H1 (cell line): ENCODE data around the gene LY6G6F. TPM values are rescaled to one million over a fixed set of nuclear protein-coding genes. Genes with fewer than 3 reads are reported as not detected.

Source experiments
- CHD1 ChIP-seq: IDR thresholded peaks from 2 replicates; pipeline ENCODE4 v1.6.1; 2012; ENCODE audit warnings: low read depth, low read length, improper control_type of control experiment
- EZH2 ChIP-seq: fragments of 200-600 bp; sonication (generic); IDR thresholded peaks from 2 replicates; pipeline ENCODE4 v1.7.1; 2012; ENCODE audit warnings: low read depth, mild to moderate bottlenecking, moderate library complexity, low read length, inconsistent platforms; ENCODE audit not compliant: severe bottlenecking
- RNF2 ChIP-seq: fragments of 200-900, 300-1000 bp; sonication (generic); IDR thresholded peaks from 2 replicates; pipeline ENCODE4 v1.7.1; 2016; ENCODE audit warnings: borderline replicate concordance, low read depth, mild to moderate bottlenecking, antibody characterized with exemption, low read length; ENCODE audit not compliant: poor library complexity, severe bottlenecking; ENCODE audit errors: missing control alignments
- SIX5 ChIP-seq: IDR thresholded peaks from 2 replicates; pipeline ENCODE4 v1.6.1; 2011; ENCODE audit warnings: mild to moderate bottlenecking, low read depth, low read length
- USF2 ChIP-seq: IDR thresholded peaks from 2 replicates; pipeline ENCODE4 v1.6.1; 2011; ENCODE audit warnings: low read length, improper control_type of control experiment
- polyA plus RNA-seq, 7 experiments: library from polyadenylated mRNA; depleted of rRNA in 3 of 7; stranded (reverse) in 5 of 7; unstranded in 2 of 7; fragments of >200 nt in 5 of 7; fragments of 200-250 nt in 2 of 7; gene quantifications; 1 replicate in 5 of 7; 2 replicates in 1 of 7; 4 replicates in 1 of 7; pipeline versions ENCODE4 v1.2.1 to v1.2.3, GENCODE V29; 2011 to 2013; ENCODE audit warnings: missing spikeins in 2 of 7, mixed read lengths in 2 of 7
- total RNA-seq: library from RNA; stranded (reverse); fragmentation: NEBNext Ultra II Directional; extraction: Animal tissue kit (Norgen Biotek cat#: 25700); gene quantifications from 2 replicates; pipeline ENCODE4 v1.2.1, GENCODE V29; 2021

The LY6G6F gene
- total and polyA plus RNA-seq, 2 of the 8 experiments (the other 6 are each of a cell fraction or from before 2014, with no cell fraction given) = not detected

GRCh38 chr6:31727034-31727716, 20.5 kb downstream of the LY6G6F start (continued):
- TF ChIP-seq USF2 (no peak), EZH2 (no peak), CHD1 (no peak), RNF2 (no peak), SIX5 (no peak)
